Endothelial cell of umbilical vein (primary cell): ENCODE results near the gene SCN10A. TPM values are rescaled to one million over a fixed set of nuclear protein-coding genes. Genes with fewer than 3 reads are reported as not detected.

Experiments
- BruUV-seq: library from RNA; stranded (reverse); fragments of 400-500 nt; replicated peaks from 2 replicates; lab custom pipeline; 2021; lab: Mats Ljungman, UMichigan
- CTCF ChIA-PET: fragments of 300-600, 350-600 bp; sonication (Branson Sonifier 250); formaldehyde crosslinking; loops from one replicate; lab custom pipeline; 2021; ENCODE audit warnings: antibody characterized with exemption, inconsistent platforms; lab: Charles Lee
- POLR2A ChIA-PET: fragments of 300-600, 350-600 bp; sonication (Branson Sonifier 250); formaldehyde crosslinking; loops from one replicate; lab custom pipeline; 2021; ENCODE audit warnings: antibody characterized with exemption, inconsistent platforms; lab: Charles Lee
- DNase-seq: peaks from one replicate; pipeline ENCODE4 v3.0.0-alpha.2; 2011; ENCODE audit warnings: low read depth, low spot score
- FAIRE-seq: peaks from 2 replicates; lab custom pipeline; 2011; peaks lifted over from hg19 to GRCh38; lab: Jason Lieb, UNC
- H2AFZ ChIP-seq: 2 replicates; pipeline ENCODE4 v1.6.0; 2012; ENCODE audit warnings: low read depth, low read length, control low read depth, inconsistent platforms
- H3K27ac ChIP-seq: 2 replicates; pipeline ENCODE4 v1.5.1; 2011; ENCODE audit warnings: low read depth, mild to moderate bottlenecking, control low read depth, low read length, moderate library complexity; ENCODE audit not compliant: insufficient read depth
- H3K27me3 ChIP-seq, 2 experiments: 2 replicates each; pipeline versions ENCODE4 v1.6.0 to v1.6.1; 2011; ENCODE audit warnings: low read length in 2 of 2, mixed read lengths in 1 of 2; ENCODE audit not compliant: control insufficient read depth in 2 of 2, insufficient read depth in 2 of 2
- H3K36me3 ChIP-seq, 2 experiments: 2 replicates in 1 of 2; 3 replicates in 1 of 2; pipeline ENCODE4 v1.5.1; 2011; ENCODE audit warnings: low read length in 2 of 2, mild to moderate bottlenecking in 1 of 2, moderate library complexity in 1 of 2; ENCODE audit not compliant: control insufficient read depth in 2 of 2, insufficient read depth in 2 of 2; ENCODE audit errors: extremely low read depth in 1 of 2
- H3K4me1 ChIP-seq: 3 replicates; pipeline ENCODE4 v1.5.1; 2011; ENCODE audit warnings: mild to moderate bottlenecking, low read length; ENCODE audit not compliant: control insufficient read depth, insufficient read depth; ENCODE audit errors: extremely low read depth
- H3K4me2 ChIP-seq: 2 replicates; pipeline ENCODE4 v1.6.1; 2011; ENCODE audit warnings: low read length, control low read depth, mixed read lengths; ENCODE audit not compliant: insufficient read depth
- H3K4me3 ChIP-seq, 3 experiments: fragments of 200-600 bp in 1 of 3; sonication (generic), shearing (Covaris generic) in 1 of 3; replicated peaks in 1 of 3; 2 replicates each; pipeline ENCODE4 v1.5.1; 2011 to 2016; ENCODE audit warnings: control low read depth in 3 of 3, low read length in 3 of 3, mild to moderate bottlenecking in 2 of 3, inconsistent platforms in 1 of 3, low read depth in 1 of 3, moderate library complexity in 1 of 3; ENCODE audit not compliant: insufficient read depth in 1 of 3
- H3K79me2 ChIP-seq: 2 replicates; pipeline ENCODE4 v1.6.0; 2012; ENCODE audit warnings: low read length, inconsistent platforms; ENCODE audit not compliant: control insufficient read depth, insufficient read depth
- H3K9ac ChIP-seq: replicated peaks from 2 replicates; pipeline ENCODE3; 2011; ENCODE audit warnings: low read length, control low read depth; ENCODE audit not compliant: insufficient read depth; ENCODE audit errors: extremely low read depth
- H3K9me1 ChIP-seq: replicated peaks from 3 replicates; pipeline ENCODE4 v1.6.0; 2011; ENCODE audit warnings: mild to moderate bottlenecking, low read length; ENCODE audit not compliant: control insufficient read depth, insufficient read depth; ENCODE audit errors: extremely low read depth
- H3K9me3 ChIP-seq: replicated peaks from 2 replicates; pipeline ENCODE4 v1.5.1; 2012; ENCODE audit warnings: low read length, inconsistent platforms; ENCODE audit not compliant: control insufficient read depth, insufficient read depth
- H4K20me1 ChIP-seq: replicated peaks from 2 replicates; pipeline ENCODE3; 2011; ENCODE audit warnings: mild to moderate bottlenecking, low read length; ENCODE audit not compliant: control insufficient read depth, insufficient read depth; ENCODE audit errors: extremely low read depth
- EZH2 ChIP-seq: IDR thresholded peaks from 2 replicates; pipeline ENCODE4 v1.6.1; 2012; ENCODE audit warnings: borderline replicate concordance, low read depth, mild to moderate bottlenecking, moderate library complexity, low read length, inconsistent platforms; ENCODE audit not compliant: severe bottlenecking
- FOS ChIP-seq: IDR thresholded peaks from 2 replicates; pipeline ENCODE4 v1.6.1; 2011; ENCODE audit warnings: mild to moderate bottlenecking, low read length, moderate library complexity, borderline replicate concordance; ENCODE audit not compliant: insufficient read depth
- GATA2 ChIP-seq: IDR thresholded peaks from 2 replicates; pipeline ENCODE4 v1.7.0; 2011; ENCODE audit warnings: low read depth, mild to moderate bottlenecking, moderate library complexity, mixed read lengths, low read length; ENCODE audit not compliant: insufficient read length, insufficient read depth
- JUN ChIP-seq: IDR thresholded peaks from 2 replicates; pipeline ENCODE4 v1.6.1; 2011; ENCODE audit warnings: borderline replicate concordance, low read depth; ENCODE audit not compliant: insufficient read length, insufficient read depth
- MYC ChIP-seq: IDR thresholded peaks from one replicate; pipeline ENCODE4 v1.6.1; 2011; ENCODE audit warnings: mild to moderate bottlenecking, low read depth, low read length
- POLR2A ChIP-seq: IDR thresholded peaks from 2 replicates; pipeline ENCODE4 v1.6.1; 2012; ENCODE audit warnings: low read depth, mild to moderate bottlenecking, control low read depth, low read length
- POLR2AphosphoS5 ChIP-seq: IDR thresholded peaks from 2 replicates; pipeline ENCODE4 v1.6.1; 2012; ENCODE audit warnings: low read depth, mild to moderate bottlenecking, control low read depth, low read length, moderate library complexity; ENCODE audit not compliant: insufficient read depth
- dilution Hi-C: fragments of 300-500 bp; cut with MboI; formaldehyde crosslinking; loops from one replicate; pipeline ENCODE4 v1.15.0; 2019; ENCODE audit warnings: low sequenced_read_pairs; ENCODE audit not compliant: extremely low pct_ligation_motif_present
- intact Hi-C: fragments of 100-400 bp; cut with micrococcal nuclease; formaldehyde crosslinking; loops from one replicate; pipeline ENCODE4 v1.10.0; 2022
- polyA plus RNA-seq, 4 experiments: library from polyadenylated mRNA; depleted of rRNA in 3 of 4; stranded (reverse) in 3 of 4; unstranded in 1 of 4; fragments of >200 nt; gene quantifications; 2 replicates each; pipeline versions ENCODE4 v1.2.1 to v1.2.3, GENCODE V29; 2011 to 2012; ENCODE audit warnings: missing spikeins in 1 of 4
- total RNA-seq: library from RNA; stranded (reverse); gene quantifications from 2 replicates; pipeline ENCODE4 v1.2.3, GENCODE V29; 2021
- TF ChIP-seq, protein P1 (sequence below), 2 donors: IDR thresholded peaks; 1 replicate in 1 of 2; 2 replicates in 1 of 2; pipeline ENCODE4 v1.5.1; 2011; ENCODE audit warnings: low read length in 2 of 2, mild to moderate bottlenecking in 2 of 2, moderate library complexity in 2 of 2, control low read depth in 1 of 2, inconsistent platforms in 1 of 2, low read depth in 1 of 2; ENCODE audit not compliant: insufficient read depth in 1 of 2; ENCODE audit errors: extremely low read depth in 1 of 2
- TF ChIP-seq, protein P2 (sequence below): IDR thresholded peaks from 2 replicates; pipeline ENCODE4 v1.6.1; 2011; ENCODE audit not compliant: insufficient read depth, insufficient read length

The SCN10A gene
- total and polyA plus RNA-seq, 2 donors (not counting 3 experiments of a cell fraction or from before 2014, with no cell fraction given) = 0.07 TPM; not detected in 1

DNA sequence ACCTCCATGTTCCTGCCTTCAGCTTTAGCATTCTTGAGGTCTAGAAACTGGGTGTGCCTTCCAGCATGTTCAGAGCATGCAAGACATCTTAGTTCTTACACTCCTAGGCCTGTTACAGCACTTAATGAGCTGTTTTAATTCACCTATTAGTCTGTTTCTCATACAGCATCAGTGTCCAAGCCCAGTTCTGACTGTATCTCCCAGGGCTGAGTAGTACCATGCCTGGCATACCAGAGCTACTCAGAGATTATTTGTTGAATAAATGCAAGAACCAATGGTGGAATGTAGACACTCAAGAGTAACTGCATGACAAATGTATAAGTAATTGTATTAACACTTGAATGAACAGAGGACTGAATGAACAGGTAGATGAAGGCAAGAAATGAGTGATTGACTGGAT, 104.7 kb downstream of the SCN10A start:
- dilution Hi-C loops (no loop called here), intact Hi-C loops (no loop called here)
- no TSS peak for BruUV-seq
- no peaks in the 10 kb centered on the region for H3K27me3 ChIP-seq
- no peak overlapping the region for H3K4me2 ChIP-seq
- FAIRE-seq (no peak), DNase-seq (no peak)
- H3K79me2 ChIP-seq = no peaks in the 10 kb centered on the region
- H3K4me1 ChIP-seq = no peaks in the 10 kb centered on the region
- no peaks in the 10 kb centered on the region for H3K36me3 ChIP-seq
- H3K9me3 ChIP-seq = no peaks in the 10 kb centered on the region
- no peak overlapping the region for H3K27ac ChIP-seq
- no peak overlapping the region for H3K9ac ChIP-seq
- TF ChIP-seq EZH2 = no peak
- no peak for TF ChIP-seq MYC
- TF ChIP-seq, protein P1, sequence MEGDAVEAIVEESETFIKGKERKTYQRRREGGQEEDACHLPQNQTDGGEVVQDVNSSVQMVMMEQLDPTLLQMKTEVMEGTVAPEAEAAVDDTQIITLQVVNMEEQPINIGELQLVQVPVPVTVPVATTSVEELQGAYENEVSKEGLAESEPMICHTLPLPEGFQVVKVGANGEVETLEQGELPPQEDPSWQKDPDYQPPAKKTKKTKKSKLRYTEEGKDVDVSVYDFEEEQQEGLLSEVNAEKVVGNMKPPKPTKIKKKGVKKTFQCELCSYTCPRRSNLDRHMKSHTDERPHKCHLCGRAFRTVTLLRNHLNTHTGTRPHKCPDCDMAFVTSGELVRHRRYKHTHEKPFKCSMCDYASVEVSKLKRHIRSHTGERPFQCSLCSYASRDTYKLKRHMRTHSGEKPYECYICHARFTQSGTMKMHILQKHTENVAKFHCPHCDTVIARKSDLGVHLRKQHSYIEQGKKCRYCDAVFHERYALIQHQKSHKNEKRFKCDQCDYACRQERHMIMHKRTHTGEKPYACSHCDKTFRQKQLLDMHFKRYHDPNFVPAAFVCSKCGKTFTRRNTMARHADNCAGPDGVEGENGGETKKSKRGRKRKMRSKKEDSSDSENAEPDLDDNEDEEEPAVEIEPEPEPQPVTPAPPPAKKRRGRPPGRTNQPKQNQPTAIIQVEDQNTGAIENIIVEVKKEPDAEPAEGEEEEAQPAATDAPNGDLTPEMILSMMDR (IDR thresholded peaks at IDR 0.05; ENCODE audit: extremely low read depth in 1 of 2, insufficient read depth in 1 of 2, low read depth in 1 of 2, low read length in 2 of 2) = no peak
- no peak for TF ChIP-seq JUN
- TF ChIP-seq POLR2AphosphoS5 = no peak
- TF ChIP-seq, protein P2, sequence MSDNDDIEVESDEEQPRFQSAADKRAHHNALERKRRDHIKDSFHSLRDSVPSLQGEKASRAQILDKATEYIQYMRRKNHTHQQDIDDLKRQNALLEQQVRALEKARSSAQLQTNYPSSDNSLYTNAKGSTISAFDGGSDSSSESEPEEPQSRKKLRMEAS = no peak
- no peak for TF ChIP-seq POLR2A
- no peak for TF ChIP-seq GATA2
- TF ChIP-seq FOS = no peak
- H3K4me3 ChIP-seq = no peak overlapping the region
- H4K20me1 ChIP-seq = no peaks in the 10 kb centered on the region
- CTCF ChIA-PET = no interaction called here
- no peak overlapping the region for H2AFZ ChIP-seq
- H3K9me1 ChIP-seq = no peaks in the 10 kb centered on the region
- POLR2A ChIA-PET = no interaction called here
